Measurements from ENCODE around the gene RRAGC. TPM values are rescaled to one million over a fixed set of nuclear protein-coding genes. Genes with fewer than 3 reads are reported as not detected.

RRAGC gene
- total and polyA plus RNA-seq, 7 donors = 11.6 to 29.3 (median 15.7) TPM

DNA sequence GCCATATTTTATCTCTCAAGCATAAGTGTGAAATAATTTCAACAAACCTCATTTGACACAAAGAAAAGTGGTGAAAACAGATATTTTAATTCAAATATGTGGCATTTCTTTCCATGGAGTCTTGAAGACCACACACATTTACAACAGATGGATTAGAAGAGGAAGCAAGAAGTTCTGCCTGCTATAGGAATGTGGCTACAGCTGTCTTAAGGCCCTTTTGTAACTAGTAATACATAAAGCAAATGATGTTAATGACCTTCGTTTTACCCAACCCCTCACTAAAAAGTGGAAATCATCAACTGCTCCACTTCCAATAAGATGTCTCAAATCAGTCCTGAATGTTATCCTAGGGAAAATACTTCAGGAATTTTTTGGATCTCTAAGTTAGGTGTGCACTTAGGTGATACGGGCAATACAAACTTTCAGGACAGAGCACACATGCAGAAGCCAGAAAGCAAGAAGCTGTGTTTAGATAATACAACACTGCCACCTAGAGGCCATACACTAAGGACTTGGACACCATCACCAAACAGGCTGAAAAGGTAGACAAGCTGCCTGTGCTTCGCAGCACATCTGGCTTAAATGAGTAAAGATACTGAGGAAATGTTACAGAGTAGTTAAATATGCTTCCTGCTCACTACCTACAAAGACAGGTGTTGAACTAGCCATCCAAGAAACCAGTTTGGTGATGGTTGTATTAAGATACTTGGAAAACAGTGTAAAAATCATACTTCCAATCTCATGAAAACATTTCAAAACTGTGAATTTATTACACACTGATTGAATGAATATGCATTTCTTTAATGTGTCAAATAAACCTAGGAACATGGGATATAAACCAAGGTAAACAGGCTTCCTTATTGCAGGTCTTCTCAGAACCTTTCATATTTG, 24.4 kb downstream of the RRAGC start:
- Histone ChIP-seq H3K9me3 (no peaks in the 10 kb centered on the region), H3K27ac (no peak overlapping the region), H3K4me3 (no peak overlapping the region), H3K27me3 (ENCODE audit: insufficient read depth in 3 of 3, low read length in 2 of 3) (no peaks in the 10 kb centered on the region), H3K4me1 (peaks cover 6% of the 10 kb centered on the region), H3K36me3 (ENCODE audit: insufficient read depth in 1 of 2, low read depth in 1 of 2) (peaks cover 0 to 32% of the 10 kb centered on the region in 2 donors)
- TF ChIP-seq CTCF (IDR thresholded peaks at IDR 0.05) = peak; percentile 82
- WGBS, 3 donors = 22 to 33% (median 31%) methylated on average over 3 of the region's 3 CpGs
- DNase-seq (no peak), ATAC-seq (peak; percentile 80 to 95 (median 88))
- intact Hi-C loops (cut with DNase I) = loop anchor here (5.0 to 10.0 kb wide), 3 partner anchors 790 to 1240 kb away; partner anchors contain the start of genes GNL2 (in 1 of the 2) and POU3F1 (in 1 of the 2)

DNA sequence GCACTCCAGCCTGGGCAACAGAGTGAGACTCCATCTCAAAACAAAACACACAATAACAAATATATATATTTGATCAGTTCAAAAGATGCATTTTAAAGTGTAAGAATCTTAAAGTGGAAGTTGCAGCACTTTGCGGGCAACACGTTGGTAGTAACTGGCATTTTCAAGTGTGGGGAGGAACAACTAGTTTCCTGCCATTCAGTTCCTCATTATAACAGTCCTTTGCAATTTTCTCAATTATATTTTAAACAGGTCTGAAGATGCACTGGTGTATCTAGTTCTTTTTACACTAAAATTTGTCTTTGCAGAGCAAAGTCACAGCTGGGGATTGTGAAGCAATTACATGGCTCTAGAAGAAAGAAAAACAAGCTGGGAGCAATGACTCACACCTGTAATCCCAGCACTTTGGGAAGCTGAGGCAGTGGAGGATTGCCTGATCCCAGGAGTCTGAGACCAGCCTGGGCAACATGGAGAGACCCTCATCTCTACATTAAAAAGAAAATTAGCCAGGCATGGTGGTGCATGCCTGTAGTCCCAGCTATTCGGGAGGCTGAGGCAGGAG, 25.3 kb downstream of the RRAGC start:
- Histone ChIP-seq H3K27ac (no peak overlapping the region), H3K27me3 (ENCODE audit: insufficient read depth in 3 of 3, low read length in 2 of 3) (no peaks in the 10 kb centered on the region), H3K9me3 (no peaks in the 10 kb centered on the region), H3K4me1 (peaks cover 4% of the 10 kb centered on the region), H3K4me3 (no peak overlapping the region), H3K36me3 (ENCODE audit: insufficient read depth in 1 of 2, low read depth in 1 of 2) (peaks cover 0 to 23% of the 10 kb centered on the region in 2 donors)
- intact Hi-C loops (cut with DNase I) = loop anchor here (5.0 to 10.0 kb wide), 3 partner anchors 790 to 1240 kb away; partner anchors contain the start of genes GNL2 (in 1 of the 2) and POU3F1 (in 1 of the 2)
- DNase-seq (no peak), ATAC-seq (no peak)
- TF ChIP-seq CTCF (IDR thresholded peaks at IDR 0.05) = no peak
- 71 to 77% (median 76%) methylated on average over 3 of the region's 3 CpGs for WGBS, 3 donors

DNA sequence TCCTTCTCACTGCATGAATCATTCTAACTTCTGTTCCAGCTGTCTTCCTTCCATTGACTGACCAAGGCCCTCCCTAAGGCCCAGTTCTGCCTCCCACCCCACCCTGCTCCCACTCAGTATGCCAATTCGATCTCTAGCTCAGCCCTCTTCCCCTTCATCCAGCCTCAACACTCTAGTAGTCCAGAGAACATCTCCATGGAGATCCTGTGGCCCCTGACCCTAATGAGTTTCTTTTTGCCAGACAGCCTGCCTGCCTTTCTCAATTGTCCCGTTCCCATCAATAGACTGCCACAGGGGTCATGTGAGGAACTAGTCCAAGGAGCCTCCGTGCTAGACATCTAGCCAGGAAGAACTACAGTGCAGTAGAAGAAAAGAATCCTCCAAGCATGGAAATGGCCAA, 26.4 kb downstream of the RRAGC start:
- TF ChIP-seq CTCF (IDR thresholded peaks at IDR 0.05) = no peak
- H3K4me3 ChIP-seq = no peak overlapping the region
- peaks cover 0 to 11% of the 10 kb centered on the region in 2 donors for H3K36me3 ChIP-seq (ENCODE audit: insufficient read depth in 1 of 2, low read depth in 1 of 2)
- no peak for DNase-seq
- intact Hi-C loops (cut with DNase I) = loop anchor here (5.0 to 10.0 kb wide), 3 partner anchors 788 to 1238 kb away; partner anchors contain the start of genes GNL2 (in 1 of the 2) and POU3F1 (in 1 of the 2)
- 65 to 69% (median 68%) methylated on average over 3 of the region's 3 CpGs for WGBS, 3 donors
- H3K27ac ChIP-seq = no peak overlapping the region
- ATAC-seq = no peak
- H3K9me3 ChIP-seq = no peaks in the 10 kb centered on the region
- no peaks in the 10 kb centered on the region for H3K27me3 ChIP-seq (ENCODE audit: insufficient read depth in 3 of 3, low read length in 2 of 3)
- H3K4me1 ChIP-seq = no peaks in the 10 kb centered on the region

- Histone ChIP-seq H3K4me1 (no peaks in the 10 kb centered on the region), H3K9me3 (no peaks in the 10 kb centered on the region), H3K4me3 (no peak overlapping the region), H3K36me3 (ENCODE audit: insufficient read depth in 1 of 2, low read depth in 1 of 2) (peaks cover 0 to 6% of the 10 kb centered on the region in 2 donors), H3K27me3 (ENCODE audit: insufficient read depth in 3 of 3, low read length in 2 of 3) (no peaks in the 10 kb centered on the region), H3K27ac (no peak overlapping the region)
- intact Hi-C loops (cut with DNase I) = loop anchor here (5.0 to 10.0 kb wide), 3 partner anchors 788 to 1238 kb away; partner anchors contain the start of genes GNL2 (in 1 of the 2) and POU3F1 (in 1 of the 2)
- WGBS, 3 donors = 68 to 70% (median 69%) methylated on average over 3 of the region's 3 CpGs
- no peak for DNase-seq
- ATAC-seq = no peak
- TF ChIP-seq CTCF (IDR thresholded peaks at IDR 0.05) = no peak
Measured at GRCh38 chr1:38832370-38832734, 27.2 kb downstream of the RRAGC start.
